GM19239 (cell line): ENCODE data around the gene CDKN1B.

ENCODE experiments used
- DNase-seq: peaks from one replicate; pipeline ENCODE4 v3.0.0; 2011; ENCODE audit warnings: low spot score; ENCODE audit not compliant: insufficient read length
- FAIRE-seq: peaks from 2 replicates; lab custom pipeline; 2011; peaks lifted over from hg19 to GRCh38; lab: Jason Lieb, UNC

Gene CDKN1B

DNA sequence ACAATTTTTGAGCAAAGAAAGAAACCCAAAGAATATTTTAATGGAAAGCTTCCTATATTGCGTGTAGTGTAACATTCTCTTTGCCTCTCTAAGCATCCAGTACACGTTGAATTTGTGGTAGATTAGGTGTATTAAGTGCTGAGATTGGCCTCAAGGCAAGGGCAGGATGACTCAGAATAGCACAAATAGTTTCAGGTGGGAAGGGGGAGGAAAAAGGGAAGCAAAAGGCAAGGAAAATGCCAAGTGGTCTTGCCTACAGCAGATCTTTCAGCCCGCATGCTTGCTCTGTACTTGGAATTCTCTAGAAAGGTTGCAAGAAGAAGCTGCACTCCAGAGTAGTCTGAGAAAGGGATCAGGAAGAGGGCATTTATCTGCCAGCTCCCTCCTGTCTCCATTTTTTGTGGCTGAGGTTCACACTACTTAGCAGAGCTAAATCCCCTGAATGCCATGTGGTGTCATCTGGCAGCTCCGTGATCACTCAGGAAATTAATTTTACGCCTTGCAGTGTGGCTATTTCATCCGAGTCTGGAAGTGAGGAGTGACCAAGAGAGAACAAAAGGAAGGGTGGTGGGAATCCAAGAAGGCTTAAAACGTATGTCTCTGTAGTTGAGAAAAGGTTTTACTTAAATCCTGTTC, 28.5 kb downstream of the CDKN1B start:
- FAIRE-seq (no peak), DNase-seq (no peak)

DNA sequence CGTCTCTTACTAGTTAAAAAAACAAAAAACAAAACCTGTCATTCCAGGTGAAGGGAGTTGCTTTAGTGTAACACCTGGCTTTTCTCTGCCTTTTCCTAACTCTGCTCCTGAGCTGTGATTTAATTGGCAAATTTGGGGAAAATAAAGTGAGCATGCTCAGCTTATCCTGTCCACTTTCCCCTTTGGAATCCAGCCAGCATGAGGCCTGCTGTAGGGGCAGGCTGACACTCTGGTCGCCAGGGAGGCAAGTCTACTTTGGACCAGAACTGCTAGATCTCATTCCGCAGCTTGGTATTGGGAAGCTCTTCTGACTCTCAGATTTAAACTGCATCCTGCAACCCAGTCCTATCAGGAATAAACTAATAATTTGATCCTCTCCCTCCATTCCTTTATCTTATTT, 30.1 kb downstream of the CDKN1B start:
- DNase-seq (no peak), FAIRE-seq (no peak)

DNA sequence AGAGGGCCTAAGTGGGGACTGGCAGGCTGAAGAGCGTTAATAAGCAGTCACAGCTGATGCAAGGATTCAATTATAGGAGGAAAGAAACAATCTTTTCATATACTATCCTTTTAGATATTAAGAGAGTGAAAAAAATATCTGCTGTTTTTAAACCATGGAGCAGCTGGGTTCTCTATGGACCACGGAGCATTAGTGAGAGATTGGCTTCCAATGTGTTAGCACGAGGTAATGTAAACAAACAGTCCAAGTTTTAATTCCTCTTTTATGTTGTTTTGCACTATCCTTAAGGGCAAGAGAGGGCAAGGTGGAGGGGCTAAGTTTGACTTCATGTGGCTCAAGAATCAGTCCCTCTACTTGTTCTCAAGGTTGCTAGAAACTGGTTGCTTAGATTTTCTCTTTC, 30.9 kb downstream of the CDKN1B start:
- DNase-seq (no peak), FAIRE-seq (no peak)

DNA sequence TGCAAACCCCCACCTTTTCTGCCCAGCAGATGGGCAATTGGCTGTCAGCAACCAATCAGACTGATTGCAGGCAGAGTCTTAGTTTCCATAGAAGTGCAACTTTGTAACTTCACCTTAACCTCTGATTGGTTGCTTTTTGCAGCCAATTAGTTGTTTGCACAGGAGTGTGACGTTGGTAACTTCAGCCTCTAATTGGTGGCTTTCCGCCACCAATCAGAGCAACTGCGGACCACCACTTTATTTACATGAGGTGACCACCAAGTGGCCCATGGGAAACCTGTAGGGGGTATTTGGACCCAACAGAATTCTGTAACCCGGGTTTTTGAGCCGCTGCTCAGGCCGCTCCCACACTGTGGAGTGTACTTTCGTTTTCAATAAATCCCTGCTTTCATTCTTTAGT, 32.3 kb downstream of the CDKN1B start:
- FAIRE-seq (no peak), DNase-seq (no peak)

DNA sequence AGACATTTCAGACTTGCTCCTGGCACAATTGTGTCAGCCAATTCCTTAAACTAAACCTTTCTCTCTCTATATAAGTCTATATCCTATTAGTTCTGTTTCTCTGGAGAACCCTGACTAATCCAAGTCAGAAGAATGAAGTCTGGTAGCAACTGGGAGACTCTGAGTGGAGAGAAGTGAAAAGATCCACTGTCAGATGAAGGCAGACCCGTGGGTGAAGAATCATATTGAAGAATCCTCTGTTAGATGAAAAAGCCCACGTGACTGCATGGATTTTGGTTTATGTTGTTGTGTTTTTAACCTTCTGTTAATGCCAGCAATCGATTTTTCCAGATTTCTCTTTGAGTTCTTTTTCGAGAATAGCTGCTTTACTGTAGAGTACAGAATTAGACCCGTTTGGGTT, 38.8 kb downstream of the CDKN1B start:
- no peak for DNase-seq
- FAIRE-seq: no peak

DNA sequence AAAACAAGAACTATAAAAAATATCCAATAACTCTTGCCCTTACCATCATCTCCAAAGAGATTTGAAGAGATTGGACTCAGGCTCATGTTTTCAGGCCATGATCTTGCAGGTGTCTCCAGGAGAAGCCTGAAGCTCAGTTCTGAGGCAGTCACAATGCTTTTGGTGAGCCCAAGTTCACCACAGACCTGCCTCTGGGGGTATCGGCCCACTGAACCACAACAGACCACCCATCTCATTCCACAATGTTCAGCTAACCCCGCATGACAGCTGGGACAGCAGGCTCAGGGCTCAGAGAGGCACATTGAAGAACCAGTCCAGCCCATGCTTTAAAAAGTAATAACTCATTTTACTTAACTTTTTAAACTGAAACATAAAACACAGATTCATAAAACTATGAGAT, 40.0 kb downstream of the CDKN1B start:
- FAIRE-seq: no peak
- DNase-seq: no peak

DNA sequence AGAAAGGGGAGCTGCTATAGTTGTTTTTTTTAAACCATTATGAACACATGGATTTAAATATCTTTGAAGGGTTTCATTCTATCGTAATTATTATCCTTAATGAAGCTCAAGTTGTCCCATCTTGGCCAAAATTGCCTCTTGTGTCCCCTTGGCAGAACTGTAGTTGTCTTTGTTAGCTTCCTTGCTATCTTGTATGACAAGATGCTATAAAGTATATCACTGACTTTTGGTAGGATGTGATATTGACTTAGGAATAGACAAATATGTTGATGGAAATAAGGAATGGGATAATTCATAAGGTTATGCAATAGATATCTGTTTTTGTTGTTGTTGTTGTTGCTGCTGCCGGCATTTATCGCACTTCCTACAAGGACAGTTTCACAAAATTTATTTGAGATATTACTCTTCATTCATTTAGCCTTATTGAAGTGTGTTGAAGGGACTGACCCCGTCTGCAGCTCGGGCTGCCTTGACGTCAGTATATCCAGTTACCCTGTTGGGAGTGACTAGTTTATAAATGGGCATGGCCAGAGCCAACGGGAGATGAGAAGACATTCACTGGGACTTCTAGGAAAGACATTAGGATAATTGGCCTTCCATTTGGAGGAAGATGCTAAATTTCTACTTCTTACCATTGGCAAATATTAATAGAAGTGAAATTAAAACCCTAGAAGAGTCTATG, 42.2 kb downstream of the CDKN1B start:
- no peak for FAIRE-seq
- no peak for DNase-seq

DNA sequence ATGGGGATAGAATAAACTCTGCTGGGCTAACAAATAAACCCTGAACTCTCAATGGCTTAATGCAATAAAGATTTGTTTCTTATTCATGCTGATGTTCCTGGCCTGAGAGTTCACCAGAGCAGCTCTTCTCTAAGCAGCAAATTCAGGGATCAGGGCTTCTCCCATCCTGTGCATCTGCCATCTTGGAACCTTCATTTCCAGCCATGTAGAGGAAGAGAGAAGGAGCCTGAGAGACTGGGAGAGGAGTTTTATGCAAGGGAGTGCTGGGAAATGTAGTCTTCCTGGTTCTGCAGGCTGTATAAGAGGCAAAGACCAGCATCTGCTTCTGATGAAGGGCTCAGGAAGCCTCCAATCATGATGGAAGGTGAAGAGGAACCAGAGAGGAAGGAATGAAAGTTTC, 47.7 kb downstream of the CDKN1B start:
- DNase-seq (no peak), FAIRE-seq (no peak)

DNA sequence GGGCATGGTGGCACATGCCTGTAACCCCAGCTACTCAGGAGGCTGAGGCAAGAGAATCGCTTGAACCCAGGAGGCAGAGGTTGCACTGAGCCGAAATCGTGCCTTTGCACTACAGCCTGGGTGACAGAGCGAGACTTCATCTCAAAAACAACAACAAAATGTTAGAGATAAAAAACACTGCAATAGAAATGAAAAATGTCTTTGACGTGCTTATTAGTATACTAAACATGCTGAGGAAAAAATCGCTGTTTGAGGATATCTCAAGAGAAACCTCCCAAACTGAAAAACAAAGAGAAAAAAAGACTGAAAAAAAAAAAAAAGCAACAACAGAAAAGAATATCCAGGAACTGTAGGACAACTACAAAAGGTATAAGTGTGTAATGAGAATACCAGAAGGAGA, 53.1 kb downstream of the CDKN1B start:
- DNase-seq (no peak), FAIRE-seq (no peak)
